K562 (cell line): Measurements from ENCODE around the gene ATF3. TPM values are rescaled to one million over a fixed set of nuclear protein-coding genes. Genes with fewer than 3 reads are reported as not detected.

ENCODE experiments used
- HDAC1 ChIP-seq, 2 experiments: fragments of 450-650 bp; IDR thresholded peaks; 2 replicates each; pipeline ENCODE4 v1.6.1; 2016 to 2017; ENCODE audit warnings: inconsistent platforms in 1 of 2, mild to moderate bottlenecking in 1 of 2, moderate library complexity in 1 of 2
- KAT2B ChIP-seq: IDR thresholded peaks from one replicate; pipeline ENCODE4 v1.6.1; 2012; ENCODE audit warnings: low read depth, mild to moderate bottlenecking, control low read depth, inconsistent platforms, low read length, moderate library complexity
- KDM5B ChIP-seq: fragments of 200-600 bp; sonication (generic); IDR thresholded peaks from 2 replicates; pipeline ENCODE4 v1.6.1; 2012; ENCODE audit warnings: low read depth, mild to moderate bottlenecking, moderate library complexity, low read length, control low read depth, inconsistent platforms; ENCODE audit not compliant: insufficient replicate concordance
- NCOA2 ChIP-seq, 2 experiments: fragments of 450-650 bp; IDR thresholded peaks; 2 replicates each; pipeline ENCODE4 v1.6.1; 2018; ENCODE audit warnings: mild to moderate bottlenecking in 2 of 2, moderate library complexity in 1 of 2; ENCODE audit not compliant: partially characterized antibody in 2 of 2
- PHB ChIP-seq: fragments of 250-450 bp; sonication (Bioruptor Pico); IDR thresholded peaks from 2 replicates; pipeline ENCODE4 v1.5.0; 2021
- RB1 ChIP-seq: fragments of 450-650 bp; IDR thresholded peaks from 2 replicates; pipeline ENCODE4 v1.6.1; 2017; ENCODE audit warnings: low read depth, mild to moderate bottlenecking
- SIN3A ChIP-seq, 2 experiments: fragments of 150-350 bp in 1 of 2; IDR thresholded peaks; 2 replicates each; pipeline ENCODE4 v1.6.1; 2011 to 2016; ENCODE audit warnings: borderline replicate concordance in 2 of 2, low read depth in 2 of 2, low read length in 2 of 2, mild to moderate bottlenecking in 2 of 2, moderate library complexity in 2 of 2; ENCODE audit not compliant: control insufficient read depth in 1 of 2
- ZFP1 ChIP-seq: fragments of 450-650 bp; formaldehyde crosslinking; IDR thresholded peaks from 2 replicates; pipeline ENCODE4 v1.4.0; 2020; ENCODE audit warnings: mild to moderate bottlenecking, mixed read lengths
- ZNF174 ChIP-seq: fragments of 250-450 bp; sonication (Bioruptor Pico); IDR thresholded peaks from 2 replicates; pipeline ENCODE4 v1.4.0; 2020; ENCODE audit warnings: mild to moderate bottlenecking
- ZNF551 ChIP-seq: fragments of 250-450 bp; sonication (Bioruptor Pico); IDR thresholded peaks from 2 replicates; pipeline ENCODE4 v1.5.0; 2021; ENCODE audit warnings: mild to moderate bottlenecking, moderate library complexity
- polyA plus RNA-seq, 8 experiments: library from polyadenylated mRNA; depleted of rRNA in 4 of 8; stranded (reverse) in 5 of 8; unstranded in 3 of 8; fragments of >200 nt; fragmentation: Nextera tagmentation in 2 of 8; fragmentation: Illumina TruSeq in 1 of 8; extraction: Ambion mirVana in 2 of 8; extraction: Trizol in 1 of 8; gene quantifications; 2 replicates each; pipeline versions ENCODE4 v1.2.1 to v1.2.3, GENCODE V29; 2011 to 2014; ENCODE audit warnings: inconsistent platforms in 1 of 8, missing spikeins in 1 of 8
- total RNA-seq, 7 experiments: library from RNA; depleted of rRNA in 6 of 7; stranded (reverse); fragments of >200 nt in 6 of 7; fragmentation: Illumina TruSeq in 2 of 7; extraction: Trizol in 2 of 7; gene quantifications; 2 replicates each; pipeline versions ENCODE4 v1.2.1 to v1.2.3, GENCODE V29; 2011 to 2021; ENCODE audit warnings: low replicate concordance in 1 of 7
- TF ChIP-seq, protein P1 (sequence below): IDR thresholded peaks from 2 replicates; pipeline ENCODE4 v1.6.1; 2014; ENCODE audit warnings: antibody characterized with exemption
- TF ChIP-seq, protein P2 (sequence below): fragments of 200-600 bp; sonication (generic); IDR thresholded peaks from one replicate; pipeline ENCODE4 v1.6.1; 2012; ENCODE audit warnings: mild to moderate bottlenecking, low read depth, low read length, inconsistent platforms
- TF ChIP-seq, protein P3 (sequence below): sonication (generic); formaldehyde crosslinking; IDR thresholded peaks from 2 replicates; pipeline ENCODE4 v1.9.0; 2022; ENCODE audit warnings: mild to moderate bottlenecking, missing genetic modification reagents

Gene ATF3
- total and polyA plus RNA-seq, 9 of the 15 experiments (the other 6 are each of a cell fraction or from before 2014, with no cell fraction given): 3.5 to 28.2 (median 19.8) TPM

DNA sequence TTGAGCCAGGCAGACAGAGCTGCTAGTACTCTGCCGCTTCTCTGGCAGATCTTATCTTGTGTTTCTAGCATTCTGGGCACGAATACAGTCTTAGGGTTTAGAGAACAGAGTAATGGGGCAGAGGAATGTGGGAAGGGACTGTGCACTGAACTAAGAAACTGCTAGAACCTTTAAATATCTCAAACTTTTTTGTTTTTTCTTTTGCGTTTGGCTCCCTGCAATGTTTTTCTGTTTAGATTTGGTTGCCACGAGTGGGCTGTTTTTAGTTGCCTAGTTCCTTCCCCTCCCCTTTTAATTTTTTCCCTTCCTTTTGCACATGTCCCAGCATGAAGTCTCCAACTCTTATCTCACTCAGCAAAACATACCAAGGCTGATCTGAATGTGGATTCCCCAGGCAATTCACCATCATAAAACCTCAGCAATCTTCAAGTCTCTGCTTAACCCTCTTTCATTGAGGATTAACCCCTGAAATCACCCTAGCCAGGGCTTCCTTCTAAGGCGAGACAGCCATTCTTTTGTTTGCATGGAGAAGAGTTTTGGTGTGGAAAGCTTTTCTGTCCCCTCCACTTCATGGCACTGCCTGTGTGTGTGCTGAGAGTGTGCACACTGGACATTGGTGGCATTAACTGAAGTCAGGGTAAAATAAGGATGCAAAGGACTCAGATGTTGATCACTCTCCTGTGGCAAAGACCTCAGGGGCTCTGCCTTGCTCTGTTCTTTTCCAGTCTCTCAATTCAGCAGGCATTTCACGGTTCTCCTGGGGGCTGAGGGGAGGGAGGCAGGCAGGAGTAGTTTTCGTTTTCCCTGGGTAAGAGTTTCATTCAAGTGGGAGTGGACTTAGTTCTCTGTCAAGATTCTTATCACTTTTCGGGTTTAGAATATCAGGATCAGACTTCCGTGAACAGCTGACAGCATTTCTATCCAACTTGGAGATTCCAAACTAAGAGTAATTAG lies 2.8 kb upstream of the ATF3 start (continued):
- TF ChIP-seq, protein P1, sequence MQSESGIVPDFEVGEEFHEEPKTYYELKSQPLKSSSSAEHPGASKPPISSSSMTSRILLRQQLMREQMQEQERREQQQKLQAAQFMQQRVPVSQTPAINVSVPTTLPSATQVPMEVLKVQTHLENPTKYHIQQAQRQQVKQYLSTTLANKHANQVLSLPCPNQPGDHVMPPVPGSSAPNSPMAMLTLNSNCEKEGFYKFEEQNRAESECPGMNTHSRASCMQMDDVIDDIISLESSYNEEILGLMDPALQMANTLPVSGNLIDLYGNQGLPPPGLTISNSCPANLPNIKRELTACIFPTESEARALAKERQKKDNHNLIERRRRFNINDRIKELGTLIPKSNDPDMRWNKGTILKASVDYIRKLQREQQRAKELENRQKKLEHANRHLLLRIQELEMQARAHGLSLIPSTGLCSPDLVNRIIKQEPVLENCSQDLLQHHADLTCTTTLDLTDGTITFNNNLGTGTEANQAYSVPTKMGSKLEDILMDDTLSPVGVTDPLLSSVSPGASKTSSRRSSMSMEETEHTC: no peak
- TF ChIP-seq NCOA2 (IDR thresholded peaks at IDR 0.05; ENCODE audit: partially characterized antibody in 2 of 2) (no peak), SIN3A (IDR thresholded peaks at IDR 0.05; ENCODE audit: borderline replicate concordance in 2 of 2, control insufficient read depth in 1 of 2, low read depth in 2 of 2, low read length in 2 of 2) (no peak), PHB (CRISPR knock-in tag) (no peak), ZFP1 (CRISPR knock-in tag) (no peak), ZNF551 (CRISPR knock-in tag) (no peak), RB1 (no peak), KAT2B (no peak), HDAC1 (IDR thresholded peaks at IDR 0.05) (0 out of 4 replicates have a peak, but pooled peaks of 1 of the 2 experiments have one; percentile 47), ZNF174 (CRISPR knock-in tag) (no peak), KDM5B (peak; percentile 16)
- TF ChIP-seq, protein P2, sequence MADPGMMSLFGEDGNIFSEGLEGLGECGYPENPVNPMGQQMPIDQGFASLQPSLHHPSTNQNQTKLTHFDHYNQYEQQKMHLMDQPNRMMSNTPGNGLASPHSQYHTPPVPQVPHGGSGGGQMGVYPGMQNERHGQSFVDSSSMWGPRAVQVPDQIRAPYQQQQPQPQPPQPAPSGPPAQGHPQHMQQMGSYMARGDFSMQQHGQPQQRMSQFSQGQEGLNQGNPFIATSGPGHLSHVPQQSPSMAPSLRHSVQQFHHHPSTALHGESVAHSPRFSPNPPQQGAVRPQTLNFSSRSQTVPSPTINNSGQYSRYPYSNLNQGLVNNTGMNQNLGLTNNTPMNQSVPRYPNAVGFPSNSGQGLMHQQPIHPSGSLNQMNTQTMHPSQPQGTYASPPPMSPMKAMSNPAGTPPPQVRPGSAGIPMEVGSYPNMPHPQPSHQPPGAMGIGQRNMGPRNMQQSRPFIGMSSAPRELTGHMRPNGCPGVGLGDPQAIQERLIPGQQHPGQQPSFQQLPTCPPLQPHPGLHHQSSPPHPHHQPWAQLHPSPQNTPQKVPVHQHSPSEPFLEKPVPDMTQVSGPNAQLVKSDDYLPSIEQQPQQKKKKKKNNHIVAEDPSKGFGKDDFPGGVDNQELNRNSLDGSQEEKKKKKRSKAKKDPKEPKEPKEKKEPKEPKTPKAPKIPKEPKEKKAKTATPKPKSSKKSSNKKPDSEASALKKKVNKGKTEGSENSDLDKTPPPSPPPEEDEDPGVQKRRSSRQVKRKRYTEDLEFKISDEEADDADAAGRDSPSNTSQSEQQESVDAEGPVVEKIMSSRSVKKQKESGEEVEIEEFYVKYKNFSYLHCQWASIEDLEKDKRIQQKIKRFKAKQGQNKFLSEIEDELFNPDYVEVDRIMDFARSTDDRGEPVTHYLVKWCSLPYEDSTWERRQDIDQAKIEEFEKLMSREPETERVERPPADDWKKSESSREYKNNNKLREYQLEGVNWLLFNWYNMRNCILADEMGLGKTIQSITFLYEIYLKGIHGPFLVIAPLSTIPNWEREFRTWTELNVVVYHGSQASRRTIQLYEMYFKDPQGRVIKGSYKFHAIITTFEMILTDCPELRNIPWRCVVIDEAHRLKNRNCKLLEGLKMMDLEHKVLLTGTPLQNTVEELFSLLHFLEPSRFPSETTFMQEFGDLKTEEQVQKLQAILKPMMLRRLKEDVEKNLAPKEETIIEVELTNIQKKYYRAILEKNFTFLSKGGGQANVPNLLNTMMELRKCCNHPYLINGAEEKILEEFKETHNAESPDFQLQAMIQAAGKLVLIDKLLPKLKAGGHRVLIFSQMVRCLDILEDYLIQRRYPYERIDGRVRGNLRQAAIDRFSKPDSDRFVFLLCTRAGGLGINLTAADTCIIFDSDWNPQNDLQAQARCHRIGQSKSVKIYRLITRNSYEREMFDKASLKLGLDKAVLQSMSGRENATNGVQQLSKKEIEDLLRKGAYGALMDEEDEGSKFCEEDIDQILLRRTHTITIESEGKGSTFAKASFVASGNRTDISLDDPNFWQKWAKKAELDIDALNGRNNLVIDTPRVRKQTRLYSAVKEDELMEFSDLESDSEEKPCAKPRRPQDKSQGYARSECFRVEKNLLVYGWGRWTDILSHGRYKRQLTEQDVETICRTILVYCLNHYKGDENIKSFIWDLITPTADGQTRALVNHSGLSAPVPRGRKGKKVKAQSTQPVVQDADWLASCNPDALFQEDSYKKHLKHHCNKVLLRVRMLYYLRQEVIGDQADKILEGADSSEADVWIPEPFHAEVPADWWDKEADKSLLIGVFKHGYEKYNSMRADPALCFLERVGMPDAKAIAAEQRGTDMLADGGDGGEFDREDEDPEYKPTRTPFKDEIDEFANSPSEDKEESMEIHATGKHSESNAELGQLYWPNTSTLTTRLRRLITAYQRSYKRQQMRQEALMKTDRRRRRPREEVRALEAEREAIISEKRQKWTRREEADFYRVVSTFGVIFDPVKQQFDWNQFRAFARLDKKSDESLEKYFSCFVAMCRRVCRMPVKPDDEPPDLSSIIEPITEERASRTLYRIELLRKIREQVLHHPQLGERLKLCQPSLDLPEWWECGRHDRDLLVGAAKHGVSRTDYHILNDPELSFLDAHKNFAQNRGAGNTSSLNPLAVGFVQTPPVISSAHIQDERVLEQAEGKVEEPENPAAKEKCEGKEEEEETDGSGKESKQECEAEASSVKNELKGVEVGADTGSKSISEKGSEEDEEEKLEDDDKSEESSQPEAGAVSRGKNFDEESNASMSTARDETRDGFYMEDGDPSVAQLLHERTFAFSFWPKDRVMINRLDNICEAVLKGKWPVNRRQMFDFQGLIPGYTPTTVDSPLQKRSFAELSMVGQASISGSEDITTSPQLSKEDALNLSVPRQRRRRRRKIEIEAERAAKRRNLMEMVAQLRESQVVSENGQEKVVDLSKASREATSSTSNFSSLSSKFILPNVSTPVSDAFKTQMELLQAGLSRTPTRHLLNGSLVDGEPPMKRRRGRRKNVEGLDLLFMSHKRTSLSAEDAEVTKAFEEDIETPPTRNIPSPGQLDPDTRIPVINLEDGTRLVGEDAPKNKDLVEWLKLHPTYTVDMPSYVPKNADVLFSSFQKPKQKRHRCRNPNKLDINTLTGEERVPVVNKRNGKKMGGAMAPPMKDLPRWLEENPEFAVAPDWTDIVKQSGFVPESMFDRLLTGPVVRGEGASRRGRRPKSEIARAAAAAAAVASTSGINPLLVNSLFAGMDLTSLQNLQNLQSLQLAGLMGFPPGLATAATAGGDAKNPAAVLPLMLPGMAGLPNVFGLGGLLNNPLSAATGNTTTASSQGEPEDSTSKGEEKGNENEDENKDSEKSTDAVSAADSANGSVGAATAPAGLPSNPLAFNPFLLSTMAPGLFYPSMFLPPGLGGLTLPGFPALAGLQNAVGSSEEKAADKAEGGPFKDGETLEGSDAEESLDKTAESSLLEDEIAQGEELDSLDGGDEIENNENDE: no peak
- TF ChIP-seq, protein P3, sequence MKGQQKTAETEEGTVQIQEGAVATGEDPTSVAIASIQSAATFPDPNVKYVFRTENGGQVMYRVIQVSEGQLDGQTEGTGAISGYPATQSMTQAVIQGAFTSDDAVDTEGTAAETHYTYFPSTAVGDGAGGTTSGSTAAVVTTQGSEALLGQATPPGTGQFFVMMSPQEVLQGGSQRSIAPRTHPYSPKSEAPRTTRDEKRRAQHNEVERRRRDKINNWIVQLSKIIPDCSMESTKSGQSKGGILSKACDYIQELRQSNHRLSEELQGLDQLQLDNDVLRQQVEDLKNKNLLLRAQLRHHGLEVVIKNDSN: no peak
